MM.1S (cell line): ENCODE data around the gene NLGN1.

Experiments used
- EZH2 ChIP-seq: fragments of 300-600 bp; sonication (generic); optimal IDR thresholded peaks from 2 replicates; pipeline ENCODE3; 2017; ENCODE audit warnings: low read depth, mild to moderate bottlenecking, antibody characterized with exemption, low read length, mixed read lengths
- TF ChIP-seq, protein P1 (sequence below): fragments of 300-600 bp; sonication (generic); IDR thresholded peaks from 2 replicates; pipeline ENCODE4 v1.5.1; 2016; ENCODE audit warnings: antibody characterized with exemption, low read length, mixed read lengths

- TF ChIP-seq, protein P1, sequence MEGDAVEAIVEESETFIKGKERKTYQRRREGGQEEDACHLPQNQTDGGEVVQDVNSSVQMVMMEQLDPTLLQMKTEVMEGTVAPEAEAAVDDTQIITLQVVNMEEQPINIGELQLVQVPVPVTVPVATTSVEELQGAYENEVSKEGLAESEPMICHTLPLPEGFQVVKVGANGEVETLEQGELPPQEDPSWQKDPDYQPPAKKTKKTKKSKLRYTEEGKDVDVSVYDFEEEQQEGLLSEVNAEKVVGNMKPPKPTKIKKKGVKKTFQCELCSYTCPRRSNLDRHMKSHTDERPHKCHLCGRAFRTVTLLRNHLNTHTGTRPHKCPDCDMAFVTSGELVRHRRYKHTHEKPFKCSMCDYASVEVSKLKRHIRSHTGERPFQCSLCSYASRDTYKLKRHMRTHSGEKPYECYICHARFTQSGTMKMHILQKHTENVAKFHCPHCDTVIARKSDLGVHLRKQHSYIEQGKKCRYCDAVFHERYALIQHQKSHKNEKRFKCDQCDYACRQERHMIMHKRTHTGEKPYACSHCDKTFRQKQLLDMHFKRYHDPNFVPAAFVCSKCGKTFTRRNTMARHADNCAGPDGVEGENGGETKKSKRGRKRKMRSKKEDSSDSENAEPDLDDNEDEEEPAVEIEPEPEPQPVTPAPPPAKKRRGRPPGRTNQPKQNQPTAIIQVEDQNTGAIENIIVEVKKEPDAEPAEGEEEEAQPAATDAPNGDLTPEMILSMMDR, result no peak
- TF ChIP-seq EZH2, result no peak
Measured at GRCh38 chr3:174153871-174154270, 756.3 kb downstream of the NLGN1 start.
